GM20431 (cell line): ENCODE results near the gene NELFB.

Source experiments
- in situ Hi-C: fragments of 300-500 bp; cut with MseI, MboI; formaldehyde crosslinking; loops from one replicate; pipeline ENCODE4 v1.15.0; 2020; ENCODE audit warnings: low sequenced_read_pairs; ENCODE audit not compliant: unreplicated experiment

NELFB gene

DNA sequence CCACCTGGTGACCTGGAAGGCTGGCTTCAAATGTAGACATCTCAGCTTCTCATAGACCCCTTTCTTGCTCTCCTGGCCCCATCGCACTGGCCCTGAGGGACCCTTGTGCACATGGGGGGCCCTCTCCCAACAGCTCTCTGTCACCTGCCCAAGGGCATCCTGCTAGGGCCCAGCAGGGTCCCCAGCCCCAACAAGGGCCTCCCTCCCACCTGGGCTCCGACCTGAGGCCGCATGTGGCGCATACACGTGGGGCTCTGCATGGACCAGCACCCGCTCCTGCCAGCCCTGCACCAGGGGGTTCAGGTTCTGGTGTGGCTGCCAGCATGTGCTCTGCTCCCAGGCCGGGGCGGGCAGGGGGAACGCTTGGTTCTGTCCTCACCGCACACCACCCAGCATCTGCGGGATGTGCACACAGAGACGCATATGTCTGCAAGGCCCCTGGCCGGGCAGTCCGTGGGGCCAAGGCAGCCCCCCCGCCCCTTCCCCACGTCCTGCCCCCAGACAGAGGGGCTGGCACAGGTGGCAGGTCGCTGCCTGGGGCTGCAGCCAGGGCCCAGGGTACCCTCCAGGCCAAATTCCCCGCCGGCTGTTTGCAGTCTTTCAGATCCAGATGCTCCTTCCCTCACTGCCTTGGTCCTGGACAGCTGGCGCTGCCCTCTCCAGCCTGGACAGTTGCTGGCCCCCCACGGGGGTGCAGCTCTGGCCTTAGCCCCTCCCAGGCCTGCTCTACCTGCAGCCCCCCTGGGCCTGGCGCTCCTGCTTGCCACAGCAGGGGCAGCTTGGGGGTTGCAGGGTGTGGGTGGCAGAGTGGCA is 64.8 kb downstream of the NELFB start:
- in situ Hi-C loops: no loop called here

DNA sequence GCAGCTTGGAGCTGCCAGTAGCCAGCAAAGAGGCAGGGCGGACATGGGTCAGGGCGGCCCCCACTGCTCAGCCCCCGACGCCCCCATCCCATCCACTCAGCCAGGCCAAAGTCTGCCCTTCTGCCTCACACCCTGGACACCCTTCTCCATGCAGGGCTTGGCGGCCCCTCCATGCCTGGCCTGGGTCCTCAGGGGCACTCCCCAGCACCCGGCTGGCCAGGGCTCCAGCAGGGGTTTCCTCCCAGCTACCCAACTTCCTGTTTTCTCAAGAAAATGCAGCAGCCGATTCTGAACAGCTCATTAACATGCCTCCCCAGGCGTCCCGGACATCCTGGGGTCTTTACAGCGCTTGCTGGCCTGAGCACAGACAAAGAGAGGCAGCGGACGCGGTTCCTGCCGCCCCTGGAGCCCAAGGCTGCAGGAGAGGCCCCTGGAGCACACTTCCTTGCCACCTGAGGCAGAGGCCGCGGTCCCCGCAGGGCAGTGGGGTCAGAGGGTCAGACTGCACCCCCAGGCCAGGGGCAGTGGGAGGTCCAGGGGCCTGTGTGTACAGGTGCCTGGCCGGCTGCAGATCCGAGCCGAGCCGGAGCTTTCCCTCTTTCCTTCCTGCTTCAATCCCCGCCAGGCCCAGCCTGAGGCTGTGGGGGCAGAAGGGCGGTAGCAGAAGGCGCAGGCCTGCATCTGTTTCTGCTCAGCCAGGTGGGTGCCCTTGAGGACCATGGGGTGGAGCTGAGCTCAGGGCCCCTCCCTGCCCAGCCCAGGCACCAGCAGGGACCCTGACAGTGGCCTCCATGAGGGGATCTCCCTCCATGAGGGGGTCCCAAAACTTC is 65.6 kb downstream of the NELFB start:
- in situ Hi-C loops: no loop called here

DNA sequence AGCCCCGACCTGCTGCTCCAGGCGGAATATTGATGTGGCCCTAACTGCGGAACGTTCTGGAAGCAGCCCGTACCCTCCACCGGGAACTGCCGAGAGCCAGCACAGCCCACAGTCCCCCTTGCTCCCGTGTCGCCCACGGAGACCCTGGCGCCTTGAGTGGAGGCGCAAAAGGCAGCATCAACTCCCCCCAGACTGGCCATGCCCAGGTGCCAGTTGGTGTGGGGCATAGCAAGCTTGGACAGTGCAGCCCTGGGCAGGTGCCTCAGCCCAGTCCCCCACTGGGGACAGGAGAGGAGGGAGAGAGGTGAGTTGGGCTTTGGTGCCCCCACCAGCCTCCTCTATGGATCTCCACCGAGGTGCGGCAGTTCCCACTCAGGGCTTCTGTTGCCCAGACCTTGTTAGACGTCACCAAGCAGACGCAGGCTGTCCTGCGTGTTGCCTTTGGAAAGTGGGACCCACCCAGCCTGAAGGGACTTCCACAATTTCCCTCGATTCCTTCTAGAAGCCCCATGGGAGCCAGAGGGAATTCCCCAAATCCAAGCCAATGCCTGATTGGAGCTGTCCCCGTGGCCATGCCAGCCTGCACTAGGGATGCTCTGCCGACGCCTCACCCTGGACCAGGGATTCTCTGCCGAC is 66.7 kb downstream of the NELFB start:
- in situ Hi-C loops: no loop called here
